ENCODE data around the gene SCG3. TPM values are rescaled to one million over a fixed set of nuclear protein-coding genes. Genes with fewer than 3 reads are reported as not detected.

The SCG3 gene
- total and polyA plus RNA-seq, 2 of the 4 experiments (the other 2 are of a cell fraction) = 0.02 TPM; not detected in 1

DNA sequence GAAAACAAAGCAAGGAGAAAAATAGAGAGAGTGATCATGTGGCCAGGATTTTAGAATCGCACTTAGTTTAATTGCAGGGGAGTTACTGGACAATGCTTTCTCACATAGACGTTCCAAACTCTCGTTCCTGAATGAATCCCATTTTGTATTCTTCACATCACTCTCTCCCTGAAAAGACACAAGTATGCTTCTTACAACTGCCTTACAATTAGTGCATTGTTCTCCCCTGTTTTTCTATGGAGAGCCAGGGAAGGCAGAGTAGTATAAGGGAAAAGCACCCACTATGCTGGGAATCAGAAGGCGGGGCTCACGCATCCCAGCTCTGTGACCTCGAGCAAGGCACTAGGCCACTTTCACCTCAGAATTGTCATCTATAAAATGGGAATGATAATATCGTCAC lies 84.4 kb downstream of the SCG3 start:
- Histone ChIP-seq H3K27ac (ENCODE audit: insufficient read depth, low read length) (no peak overlapping the region), H3K4me3 (ENCODE audit: insufficient read depth, low read depth, low read length) (no peak overlapping the region), H4K20me1 (ENCODE audit: insufficient read depth, low read length) (no peaks in the 10 kb centered on the region), H2BK5ac (ENCODE audit: low read depth, low read length, poor library complexity, severe bottlenecking) (no peak overlapping the region), H3K23ac (ENCODE audit: low read depth, low read length) (no peak overlapping the region), H3K4me1 (ENCODE audit: control insufficient read depth, insufficient read depth, low read length) (no peaks in the 10 kb centered on the region), H2AFZ (replicated peaks; ENCODE audit: low read length, poor library complexity) (no peak overlapping the region), H2BK15ac (ENCODE audit: low read depth, low read length) (no peak overlapping the region), H3K18ac (ENCODE audit: low read depth, low read length) (no peak overlapping the region), H2AK9ac (replicated peaks; ENCODE audit: low read depth, low read length, poor library complexity) (no peak overlapping the region), H3K4ac (ENCODE audit: low read depth, low read length) (no peak overlapping the region), H3K27me3 (ENCODE audit: control insufficient read depth, insufficient read depth, low read length) (no peaks in the 10 kb centered on the region), H4K8ac (ENCODE audit: low read depth in 2 of 2, low read length in 2 of 2) (no peak overlapping the region), H3K36me3 (ENCODE audit: control insufficient read depth, insufficient read depth, low read length) (peaks cover 3% of the 10 kb centered on the region; the same call in 1 of the 2 replicates), H2BK120ac (ENCODE audit: low read depth, low read length) (no peak overlapping the region), H4K91ac (ENCODE audit: insufficient read depth, low read depth, low read length) (no peak overlapping the region), H3K9me3 (ENCODE audit: control insufficient read depth, insufficient read depth, low read length) (no peaks in the 10 kb centered on the region), H3K9ac (ENCODE audit: low read depth, low read length) (no peak overlapping the region), H4K5ac (ENCODE audit: low read depth, low read length) (no peak overlapping the region), H3K79me1 (ENCODE audit: low read depth in 1 of 2, low read length in 2 of 2) (peaks cover 3 to 6% of the 10 kb centered on the region in 2 experiments; a peak in 2 of 4 replicates), H3K9me1 (ENCODE audit: insufficient read depth, low read length) (0 out of 2 replicates have a peak, but pooled peaks cover 6% of the 10 kb centered on the region), H2BK20ac (ENCODE audit: low read depth, low read length) (no peak overlapping the region), H3K14ac (replicated peaks; ENCODE audit: low read depth, low read length) (no peak overlapping the region), H3K56ac (ENCODE audit: extremely low read depth, insufficient read depth, low read length) (no peak overlapping the region), H2AK5ac (ENCODE audit: low read depth, low read length) (no peak overlapping the region), H3K4me2 (ENCODE audit: low read depth, low read length) (no peak overlapping the region)
- DNase-seq = no peak
- in situ Hi-C loops (cut with MboI; ENCODE audit: low sequenced_read_pairs) = no loop called here
- no CpG with 5 or more reads among the region's 7 CpGs for WGBS, 2 experiments (ENCODE audit: extremely low coverage in 2 of 2, insufficient read length in 1 of 2)
- intact Hi-C loops (cut with micrococcal nuclease) = no loop called here
- ChIA-PET POLR2A (ENCODE audit: unreplicated experiment) (no interaction called here), CTCF (no interaction called here)
- BruUV-seq (replicated peaks) = no TSS peak
- dilution Hi-C loops (cut with HindIII; ENCODE audit: low sequenced_read_pairs, unreplicated experiment) = no loop called here
- ATAC-seq (ENCODE audit: low read depth) = no peak
- TF ChIP-seq FOS (IDR thresholded peaks at IDR 0.05; ENCODE audit: low read depth, low read length) = no peak
- no peak for TF ChIP-seq RFX5 (IDR thresholded peaks at IDR 0.05; ENCODE audit: low read depth, low read length)
- TF ChIP-seq CEBPB (IDR thresholded peaks at IDR 0.05; ENCODE audit: low read depth, low read length) = no peak
- no peak for TF ChIP-seq BHLHE40 (IDR thresholded peaks at IDR 0.05; ENCODE audit: low read depth, low read length)
- TF ChIP-seq SMC3 (IDR thresholded peaks at IDR 0.05; ENCODE audit: low read depth, low read length) = no peak
- no peak for TF ChIP-seq RCOR1 (IDR thresholded peaks at IDR 0.05; ENCODE audit: insufficient replicate concordance, low read length)
- no peak for TF ChIP-seq MXI1 (IDR thresholded peaks at IDR 0.05; ENCODE audit: borderline replicate concordance, low read depth, low read length)
- TF ChIP-seq, protein P1, sequence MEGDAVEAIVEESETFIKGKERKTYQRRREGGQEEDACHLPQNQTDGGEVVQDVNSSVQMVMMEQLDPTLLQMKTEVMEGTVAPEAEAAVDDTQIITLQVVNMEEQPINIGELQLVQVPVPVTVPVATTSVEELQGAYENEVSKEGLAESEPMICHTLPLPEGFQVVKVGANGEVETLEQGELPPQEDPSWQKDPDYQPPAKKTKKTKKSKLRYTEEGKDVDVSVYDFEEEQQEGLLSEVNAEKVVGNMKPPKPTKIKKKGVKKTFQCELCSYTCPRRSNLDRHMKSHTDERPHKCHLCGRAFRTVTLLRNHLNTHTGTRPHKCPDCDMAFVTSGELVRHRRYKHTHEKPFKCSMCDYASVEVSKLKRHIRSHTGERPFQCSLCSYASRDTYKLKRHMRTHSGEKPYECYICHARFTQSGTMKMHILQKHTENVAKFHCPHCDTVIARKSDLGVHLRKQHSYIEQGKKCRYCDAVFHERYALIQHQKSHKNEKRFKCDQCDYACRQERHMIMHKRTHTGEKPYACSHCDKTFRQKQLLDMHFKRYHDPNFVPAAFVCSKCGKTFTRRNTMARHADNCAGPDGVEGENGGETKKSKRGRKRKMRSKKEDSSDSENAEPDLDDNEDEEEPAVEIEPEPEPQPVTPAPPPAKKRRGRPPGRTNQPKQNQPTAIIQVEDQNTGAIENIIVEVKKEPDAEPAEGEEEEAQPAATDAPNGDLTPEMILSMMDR (conservative IDR thresholded peaks at IDR 0.05; ENCODE audit: low read depth, low read length) = no peak
- TF ChIP-seq MAZ (IDR thresholded peaks at IDR 0.05; ENCODE audit: borderline replicate concordance, low read depth, low read length) = no peak
